VCaP (cell line): Measurements from ENCODE around the gene PHACTR3.

Experiments
- H3K27ac ChIP-seq: fragments of 450-650 bp; 2 replicates; pipeline ENCODE4 v1.5.1; 2017
- CTCF ChIP-seq: fragments of 450-650 bp; conservative IDR thresholded peaks from 2 replicates; pipeline ENCODE4 v1.5.1; 2017; ENCODE audit warnings: mild to moderate bottlenecking, moderate library complexity

PHACTR3 gene

GRCh38 chr20:59708326-59708725 is 104.0 kb downstream of the PHACTR3 start:
- no peak for TF ChIP-seq CTCF
- no peak overlapping the region for H3K27ac ChIP-seq

GRCh38 chr20:59709636-59710035 is 105.3 kb downstream of the PHACTR3 start:
- no peak for TF ChIP-seq CTCF
- no peak overlapping the region for H3K27ac ChIP-seq

- TF ChIP-seq CTCF: no peak
- H3K27ac ChIP-seq: no peak overlapping the region
Measured at GRCh38 chr20:59718071-59718470, 113.7 kb downstream of the PHACTR3 start.

GRCh38 chr20:59718751-59719150 is 114.4 kb downstream of the PHACTR3 start:
- no peak overlapping the region for H3K27ac ChIP-seq
- no peak for TF ChIP-seq CTCF

GRCh38 chr20:59720013-59720412 is 115.7 kb downstream of the PHACTR3 start:
- H3K27ac ChIP-seq: no peak overlapping the region
- TF ChIP-seq CTCF: no peak

GRCh38 chr20:59721386-59721785 is 117.0 kb downstream of the PHACTR3 start:
- no peak for TF ChIP-seq CTCF

GRCh38 chr20:59723108-59723500 is 118.8 kb downstream of the PHACTR3 start:
- no peak for TF ChIP-seq CTCF
- no peak overlapping the region for H3K27ac ChIP-seq

More at GRCh38 chr20:59721386-59721785, 117.0 kb downstream of the PHACTR3 start:
- no peak overlapping the region for H3K27ac ChIP-seq
